Glomerular visceral epithelial cell (primary cell): ENCODE results near the gene CRIP1.
A peak's percentile ranks its signal among the peaks of the same experiment; 100 is the strongest.

Experiments
- DNase-seq: peaks from one replicate; pipeline ENCODE4 v3.0.0-alpha.2; 2016; ENCODE audit errors: extremely low spot score

The CRIP1 gene

DNA sequence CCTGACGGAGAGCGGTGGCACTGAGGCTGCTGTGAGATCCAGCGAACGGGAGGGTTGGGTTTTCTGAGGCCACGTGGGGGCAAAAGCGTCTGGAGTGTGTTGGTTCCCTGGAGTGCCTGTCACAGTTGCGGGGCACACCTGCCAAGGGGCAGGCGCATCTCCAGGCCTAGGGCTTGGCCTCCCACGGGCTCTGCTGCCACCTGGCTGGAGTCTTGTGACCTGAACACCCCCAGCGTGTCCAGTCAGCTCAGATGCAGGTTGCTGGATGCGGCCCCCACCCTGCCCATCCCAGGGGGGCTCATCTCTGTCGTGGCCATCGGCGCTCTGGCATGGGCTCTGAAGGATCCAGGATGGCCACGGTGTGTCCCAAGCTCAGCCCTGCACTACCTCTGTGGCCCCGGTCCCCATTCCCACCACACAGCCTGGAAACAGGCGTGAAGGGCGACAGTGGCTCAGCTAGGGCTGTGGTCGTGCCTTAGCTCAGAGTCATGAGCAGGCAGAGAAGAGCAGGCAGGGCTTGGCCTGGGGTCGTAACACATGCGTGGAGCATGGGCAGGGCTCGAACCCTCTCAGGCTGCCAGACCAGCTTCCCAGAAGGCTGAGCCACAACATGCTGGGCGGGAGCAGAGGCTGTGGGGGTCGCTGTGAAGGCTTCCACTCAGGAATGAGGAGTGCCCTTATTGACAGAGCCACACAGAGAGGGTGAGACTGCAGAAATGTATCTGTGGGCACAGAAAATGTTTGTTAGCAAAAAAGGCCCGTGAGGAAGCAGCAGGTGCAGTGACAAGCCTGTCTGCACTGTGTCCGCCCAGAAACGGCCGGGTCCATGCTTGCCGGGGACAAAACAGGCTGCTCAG lies 35.6 kb upstream of the CRIP1 start:
- DNase-seq, result no peak

DNA sequence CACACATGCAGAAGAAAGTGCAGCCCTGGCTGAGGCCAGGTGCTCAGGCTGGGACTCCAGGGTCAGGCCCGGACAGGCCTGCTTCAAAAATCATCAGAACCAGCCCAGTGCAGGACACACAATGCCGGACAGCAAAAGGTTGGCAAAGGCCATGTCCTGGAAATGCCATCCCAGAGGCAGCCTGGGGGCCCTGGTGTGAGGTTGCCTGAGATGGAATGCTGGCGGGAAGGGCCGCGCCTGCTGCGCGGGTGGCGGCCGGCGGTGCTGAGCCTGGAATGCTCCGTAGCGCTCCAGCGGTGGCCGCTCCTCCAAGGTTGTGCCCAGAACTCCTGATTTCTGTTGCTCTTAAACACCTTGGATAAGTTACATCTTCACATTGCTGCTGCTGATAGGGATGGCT lies 33.7 kb upstream of the CRIP1 start:
- DNase-seq, result no peak

DNA sequence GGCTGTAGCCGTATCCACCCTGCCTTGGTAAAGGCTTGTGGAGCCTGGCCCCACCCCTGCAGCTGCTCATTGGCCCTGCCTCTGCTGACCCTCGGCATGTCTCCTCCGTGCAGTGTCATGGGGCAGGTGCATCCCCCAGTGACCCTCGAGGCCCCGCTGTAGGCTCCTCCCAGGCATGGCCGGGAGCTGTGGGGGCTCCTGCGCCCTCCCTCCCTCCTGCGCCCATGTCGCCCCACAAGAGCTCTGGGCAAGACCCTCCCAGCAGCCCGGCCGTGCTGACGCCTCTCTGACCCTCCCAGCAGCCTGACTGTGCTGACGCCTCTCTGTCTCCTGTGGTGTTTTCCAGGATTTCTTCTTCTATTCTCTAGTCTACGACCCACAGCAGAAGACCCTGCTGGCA lies 32.8 kb upstream of the CRIP1 start:
- DNase-seq, result no peak

DNA sequence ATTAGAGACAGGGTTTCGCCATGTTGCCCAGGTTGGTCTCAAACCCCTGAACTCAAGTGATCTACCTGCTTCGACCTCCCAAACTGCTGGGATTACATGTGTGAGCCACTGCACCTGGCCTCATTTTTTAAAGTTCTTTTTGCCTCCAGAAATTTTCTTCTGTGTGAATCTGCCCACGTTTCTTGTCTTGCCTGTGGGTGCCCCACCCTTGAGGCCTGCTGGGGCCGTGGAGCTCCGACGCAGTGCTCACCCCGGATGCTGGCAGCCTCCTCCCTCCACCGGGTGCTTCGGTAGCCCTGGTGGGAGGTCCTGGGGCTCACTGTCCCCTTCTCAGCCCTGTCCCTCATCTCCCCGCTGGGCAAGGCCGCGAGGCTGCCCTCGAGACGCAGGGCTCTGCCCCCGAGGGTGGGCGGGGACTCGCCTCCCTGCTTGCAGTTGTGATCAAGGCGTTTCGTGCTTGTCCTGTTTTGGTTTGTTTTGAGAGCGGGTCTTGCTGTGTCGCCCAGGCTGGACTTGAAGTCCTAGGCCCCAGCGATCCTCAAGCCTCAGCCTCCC lies 31.5 kb upstream of the CRIP1 start:
- DNase-seq, result no peak

DNA sequence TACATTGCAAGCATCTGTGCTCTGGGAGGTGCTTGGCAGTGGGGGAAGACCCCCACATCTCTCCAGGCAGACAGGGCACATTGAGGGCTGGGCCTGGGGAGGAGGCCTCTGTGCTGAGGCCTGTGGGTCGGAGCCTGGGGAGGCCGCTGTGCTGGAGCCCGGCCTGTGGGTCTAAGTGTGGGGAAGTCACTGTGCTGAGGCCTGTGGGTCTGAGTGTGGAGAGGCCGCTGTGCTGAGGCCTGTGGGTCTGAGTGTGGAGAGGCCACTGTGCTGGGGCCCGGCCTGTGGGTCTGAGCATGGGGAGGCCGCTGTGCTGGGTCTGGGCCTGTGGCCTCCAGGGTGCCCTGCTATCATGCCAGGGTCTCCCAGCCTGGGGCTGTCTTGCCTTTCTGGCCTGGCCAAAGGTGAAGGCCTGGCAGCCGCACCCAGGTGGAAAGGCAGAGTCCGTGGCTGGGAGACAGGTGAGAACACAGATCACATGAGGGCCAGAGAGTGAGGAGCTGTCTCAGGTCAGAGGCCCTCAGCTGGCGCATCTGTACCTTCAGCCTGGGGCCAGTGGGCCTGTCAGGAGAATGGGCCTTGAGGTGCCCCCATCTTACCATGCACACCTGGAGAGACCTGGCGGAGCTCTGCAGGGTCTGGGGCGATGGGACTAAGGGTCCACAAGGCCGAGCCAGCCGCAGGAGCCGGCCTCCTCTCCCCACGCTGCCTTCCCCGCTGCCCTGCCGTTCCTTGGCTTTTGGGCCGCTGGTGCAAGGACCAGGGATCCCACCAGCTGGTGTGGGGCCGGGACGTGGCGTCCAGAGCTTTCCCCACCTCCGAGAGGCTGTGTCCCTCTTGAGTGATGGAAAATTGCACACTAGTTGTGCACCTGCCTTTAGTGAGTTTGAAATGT lies 30.7 kb upstream of the CRIP1 start:
- DNase-seq, result no peak

DNA sequence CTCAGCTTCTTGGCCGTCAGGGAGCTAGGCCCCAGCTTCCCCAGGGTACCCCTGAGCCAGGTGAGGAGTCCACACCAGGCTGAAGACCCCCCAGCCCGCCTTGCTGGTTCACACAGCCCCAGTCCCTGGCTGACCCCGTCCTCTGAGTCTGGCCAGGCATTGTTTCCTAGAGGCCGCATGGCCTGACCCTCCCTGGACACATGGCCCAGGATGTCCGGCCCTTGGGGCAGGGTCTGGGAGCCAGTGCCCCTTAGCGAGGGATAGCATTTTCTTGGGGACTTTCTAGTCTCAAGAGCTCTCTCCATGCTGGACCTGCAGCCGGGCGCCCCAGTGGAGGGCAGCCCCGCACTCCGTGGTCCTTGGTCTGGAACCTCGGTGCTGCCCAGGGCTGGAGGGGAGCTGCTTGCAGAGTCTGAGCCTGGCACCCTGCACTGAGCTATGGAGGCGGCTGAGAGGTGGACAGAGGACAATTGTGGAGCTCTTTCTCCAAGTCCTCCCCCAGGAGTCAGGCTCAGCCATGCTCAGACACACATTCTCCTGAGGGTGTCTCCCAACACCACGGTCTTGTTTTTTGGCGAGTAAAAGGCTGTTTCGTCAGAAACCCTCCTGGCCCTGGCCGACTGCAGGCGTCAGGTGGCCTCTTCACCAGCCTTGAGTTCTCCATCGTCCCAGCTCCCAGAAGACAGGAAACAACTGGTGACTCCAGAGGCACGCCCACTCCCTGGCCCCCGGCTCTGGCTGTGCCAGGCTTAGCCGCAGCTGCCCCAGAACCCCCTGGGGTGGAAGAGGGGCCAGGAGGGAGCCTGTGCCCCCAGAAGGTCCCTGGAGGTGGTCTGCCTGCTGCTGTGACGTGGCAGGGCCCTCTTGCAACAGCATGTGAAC lies 29.7 kb upstream of the CRIP1 start:
- no peak for DNase-seq

DNA sequence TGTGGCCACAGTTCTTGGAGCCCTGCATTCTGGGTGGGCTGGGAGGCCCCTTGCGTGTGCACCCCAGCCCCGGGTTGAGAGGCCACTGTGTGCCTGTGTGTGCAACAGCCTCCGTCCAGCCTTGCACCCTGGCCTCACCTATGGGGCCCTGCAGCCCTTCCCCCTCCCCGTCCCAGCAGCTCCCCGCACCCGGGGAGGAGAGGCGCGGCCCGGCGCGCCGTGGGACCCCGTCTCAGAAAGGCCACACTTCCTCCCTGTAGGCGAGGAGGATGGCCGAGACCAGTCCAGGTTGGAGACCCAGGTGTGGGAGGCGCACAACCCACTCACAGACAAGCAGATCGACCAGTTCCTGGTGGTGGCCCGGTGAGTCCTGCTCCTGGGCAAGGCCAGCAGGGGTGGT lies 28.7 kb upstream of the CRIP1 start:
- no peak for DNase-seq

DNA sequence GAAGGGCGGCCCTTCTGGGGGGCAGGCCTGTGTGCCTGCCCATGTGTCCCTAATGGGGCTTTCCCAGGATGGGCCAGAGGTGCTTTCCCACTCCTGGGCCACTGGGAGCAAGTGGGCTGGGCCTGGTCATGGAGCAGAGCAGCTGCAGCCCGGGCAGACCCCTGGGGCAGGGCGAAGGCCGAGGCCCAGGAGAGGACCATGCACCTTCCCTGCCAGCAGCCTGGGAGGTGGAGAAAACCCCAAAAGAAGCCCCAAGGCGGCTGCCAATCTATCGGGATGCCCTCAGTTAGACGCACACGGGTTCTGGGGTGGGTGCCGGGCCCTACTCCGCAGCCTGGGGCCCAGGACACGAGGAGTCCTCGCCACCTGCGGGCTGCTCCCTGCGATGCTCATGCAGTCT lies 28.1 kb upstream of the CRIP1 start:
- no peak for DNase-seq

DNA sequence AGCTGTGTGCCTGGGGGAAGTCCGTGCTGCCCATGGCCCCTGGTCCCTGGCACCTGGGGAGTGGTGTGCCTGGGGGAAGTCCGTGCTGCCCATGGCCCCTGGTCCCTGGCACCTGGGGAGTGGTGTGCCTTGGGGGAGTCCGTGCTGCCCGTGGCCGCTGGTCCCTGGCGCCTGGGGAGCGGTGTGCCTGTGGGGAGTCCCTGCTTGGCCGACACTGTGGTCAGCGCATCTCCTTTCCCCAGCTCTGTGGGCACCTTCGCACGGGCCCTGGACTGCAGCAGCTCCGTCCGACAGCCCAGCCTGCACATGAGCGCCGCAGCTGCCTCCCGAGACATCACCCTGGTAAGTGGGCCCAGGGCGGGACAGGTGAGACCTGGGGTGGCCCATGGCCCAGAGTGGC lies 26.6 kb upstream of the CRIP1 start:
- no peak for DNase-seq

DNA sequence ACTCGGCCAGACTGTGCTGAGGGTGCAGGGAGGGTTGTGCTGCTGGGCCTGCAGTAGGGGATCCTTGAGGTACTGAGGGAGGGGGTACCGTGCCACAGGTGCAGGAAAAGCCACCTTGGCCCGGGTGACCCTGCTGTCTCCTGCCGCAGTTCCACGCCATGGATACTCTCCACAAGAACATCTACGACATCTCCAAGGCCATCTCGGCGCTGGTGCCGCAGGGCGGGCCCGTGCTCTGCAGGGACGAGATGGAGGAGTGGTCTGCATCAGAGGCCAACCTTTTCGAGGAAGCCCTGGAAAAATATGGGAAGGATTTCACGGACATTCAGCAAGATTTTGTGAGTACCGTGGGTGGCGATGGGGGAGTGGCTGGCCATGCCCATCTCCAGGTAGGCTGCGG lies 26.1 kb upstream of the CRIP1 start:
- no peak for DNase-seq

DNA sequence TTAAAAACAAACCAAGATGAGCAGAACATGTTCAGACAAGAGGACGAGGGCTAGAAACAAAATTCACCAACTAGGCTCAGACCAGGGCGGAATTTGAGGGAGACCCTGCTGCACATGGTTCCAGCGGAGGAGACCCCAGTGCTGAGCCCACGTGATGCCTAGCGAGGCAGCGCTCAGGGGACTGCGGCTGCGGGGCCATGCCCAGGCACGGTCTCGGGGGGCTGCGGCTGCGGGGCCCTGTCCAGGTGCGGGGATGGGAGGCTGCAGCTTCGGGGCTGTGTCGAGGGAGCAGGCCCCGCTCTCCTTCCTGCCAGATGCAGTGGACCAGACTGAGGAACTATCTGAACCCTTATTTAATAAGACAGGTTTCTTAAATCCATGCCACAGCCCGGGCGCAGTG lies 24.8 kb upstream of the CRIP1 start:
- DNase-seq, result no peak

DNA sequence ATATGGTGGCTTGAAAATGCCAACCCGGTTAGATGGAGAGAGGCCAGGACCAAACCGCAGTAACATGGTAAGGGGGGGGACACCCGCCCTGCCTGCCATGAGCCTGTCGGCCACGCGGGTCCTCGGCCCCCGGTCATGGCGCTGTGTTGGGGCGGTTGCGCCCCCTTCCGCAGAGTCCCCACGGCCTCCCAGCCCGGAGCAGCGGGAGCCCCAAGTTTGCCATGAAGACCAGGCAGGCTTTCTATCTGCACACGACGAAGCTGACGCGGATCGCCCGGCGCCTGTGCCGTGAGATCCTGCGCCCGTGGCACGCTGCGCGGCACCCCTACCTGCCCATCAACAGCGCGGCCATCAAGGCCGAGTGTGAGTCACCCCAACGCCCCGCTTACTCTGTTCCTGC lies 22.2 kb upstream of the CRIP1 start:
- DNase-seq, result no peak

DNA sequence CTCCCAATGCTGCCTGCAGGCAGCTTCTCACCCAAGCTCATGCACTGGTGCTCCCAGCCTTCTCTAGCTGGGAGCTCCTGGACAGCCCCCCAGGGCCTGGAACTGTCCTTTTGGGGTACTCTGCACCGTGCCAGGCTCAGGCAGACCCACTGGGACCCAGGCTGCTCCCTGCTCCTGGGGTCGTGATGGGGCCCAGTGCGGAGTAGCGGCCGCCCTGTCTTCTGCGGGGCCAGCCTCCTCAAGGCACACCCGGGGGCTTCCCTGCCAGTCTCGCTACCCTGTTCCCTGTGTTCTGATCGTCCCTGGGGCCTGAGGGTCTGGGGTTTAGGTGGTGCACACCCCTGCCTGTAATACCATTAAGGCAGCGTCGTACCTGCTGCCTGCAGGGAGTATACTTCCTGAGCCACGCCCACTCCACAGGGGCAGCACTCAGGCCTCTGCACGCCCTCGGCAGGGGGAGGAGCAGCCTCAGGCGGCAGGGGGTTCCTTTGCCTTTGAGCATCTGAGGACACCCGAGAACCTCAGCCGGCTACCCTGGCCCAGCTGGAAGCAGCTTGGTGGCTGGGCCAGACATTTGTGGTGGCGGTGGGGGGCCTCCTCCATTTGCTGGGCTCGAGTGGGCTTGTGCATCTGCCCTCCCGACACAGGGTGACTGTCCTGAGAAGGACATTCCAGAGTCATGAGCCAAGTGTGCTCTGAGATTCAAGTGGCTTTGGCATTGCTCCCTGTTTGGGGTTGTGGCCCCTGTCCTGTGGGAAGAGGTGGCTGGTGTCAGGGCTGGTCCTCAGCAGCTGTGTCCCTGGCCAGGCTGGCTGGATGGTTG lies 21.3 kb upstream of the CRIP1 start:
- peak; percentile 54 for DNase-seq

DNA sequence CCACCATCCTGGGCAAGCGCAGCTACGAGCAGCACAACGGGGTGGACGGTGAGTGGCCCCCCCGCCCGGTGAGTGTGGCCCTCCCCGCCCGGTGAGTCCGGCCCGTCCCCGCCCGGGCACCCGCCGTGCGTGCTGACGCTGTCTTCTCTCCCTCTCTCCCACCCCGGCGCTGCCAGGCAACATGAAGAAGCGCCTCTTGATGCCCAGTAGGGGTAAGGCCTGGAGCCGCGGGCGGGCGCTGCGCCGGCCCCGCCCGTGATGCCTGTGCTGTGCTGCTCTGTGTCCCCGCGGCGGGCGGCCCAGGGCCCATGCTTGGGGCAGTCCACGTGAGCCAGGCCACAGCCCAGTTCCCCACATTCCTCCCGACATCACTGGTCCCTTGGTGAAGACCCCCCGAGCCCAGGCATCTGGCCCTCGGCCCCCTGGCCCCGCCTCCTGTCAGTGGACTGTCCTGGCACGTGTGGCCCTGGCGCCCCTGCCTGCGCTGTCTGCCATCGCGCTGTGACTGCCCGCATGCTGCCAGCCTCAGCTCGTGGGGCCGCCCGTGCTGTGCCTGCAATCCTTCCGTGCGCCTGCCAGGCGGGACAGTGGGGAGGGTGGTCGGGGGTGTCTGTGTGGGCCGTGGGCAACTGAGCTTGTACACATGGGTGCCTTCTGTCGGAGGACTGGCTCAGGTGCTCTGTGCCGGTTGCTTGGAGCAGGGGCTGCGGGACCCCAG lies 20.0 kb upstream of the CRIP1 start:
- DNase-seq, result no peak

DNA sequence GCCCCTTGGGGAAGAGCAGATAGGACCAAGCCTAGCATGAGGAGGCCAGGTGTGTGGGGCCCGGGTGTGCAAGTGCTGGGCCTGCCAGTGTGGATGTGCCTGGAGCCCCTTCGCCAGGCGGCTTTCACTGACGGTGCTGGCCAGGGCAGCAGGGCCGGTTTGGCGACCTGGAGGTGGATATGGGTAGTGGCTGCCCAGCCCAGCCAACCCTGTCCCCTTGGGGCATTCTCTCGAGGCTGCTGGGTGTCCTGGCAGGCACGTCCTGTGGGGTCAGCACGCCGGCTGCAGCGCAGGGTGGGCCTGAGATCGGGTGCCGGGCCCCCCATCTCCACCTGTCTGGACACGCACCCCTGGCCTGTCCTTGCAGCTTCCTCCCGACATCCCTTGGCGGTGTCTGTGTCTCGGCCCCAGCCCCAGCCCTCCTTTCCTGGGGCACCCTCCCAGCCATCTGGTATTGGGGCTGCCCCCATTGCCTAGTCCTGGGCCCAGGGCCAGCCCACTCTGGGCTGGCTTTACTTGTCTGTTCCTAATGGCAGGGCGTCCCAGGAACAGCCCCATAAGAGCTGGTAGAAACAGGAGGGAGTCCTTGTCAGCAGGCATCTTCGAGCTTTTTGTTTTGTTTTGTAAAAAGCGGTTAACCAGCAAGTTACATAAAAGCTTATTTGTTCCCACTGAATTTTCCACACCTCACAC lies 19.3 kb upstream of the CRIP1 start:
- no peak for DNase-seq

DNA sequence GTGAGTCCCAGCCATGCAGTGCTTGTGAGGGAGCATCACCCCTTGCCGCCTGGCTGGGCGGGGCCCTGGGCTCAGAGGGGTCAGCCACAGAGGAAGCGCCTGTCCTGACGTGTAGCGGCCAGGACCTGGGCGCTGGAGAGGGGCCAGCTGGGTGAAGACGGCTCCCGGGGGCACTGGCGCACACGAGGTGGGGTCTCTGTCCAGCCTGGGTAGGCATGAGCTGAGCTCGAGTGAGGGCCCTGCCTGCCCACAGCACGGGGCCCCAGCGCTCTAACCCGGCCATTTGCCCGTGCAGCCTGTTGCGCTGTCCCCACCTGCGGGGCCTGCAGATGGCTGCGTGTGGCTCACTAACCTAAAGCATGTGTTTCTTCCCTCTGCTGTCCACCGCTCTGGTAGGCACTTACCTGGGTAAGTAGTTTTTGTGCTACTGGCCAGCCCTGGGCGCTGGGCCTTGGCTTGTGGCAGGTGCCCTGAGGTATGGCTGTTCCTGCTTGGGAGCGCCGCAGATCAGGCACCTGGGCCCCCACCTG lies 18.7 kb upstream of the CRIP1 start:
- DNase-seq, result no peak

DNA sequence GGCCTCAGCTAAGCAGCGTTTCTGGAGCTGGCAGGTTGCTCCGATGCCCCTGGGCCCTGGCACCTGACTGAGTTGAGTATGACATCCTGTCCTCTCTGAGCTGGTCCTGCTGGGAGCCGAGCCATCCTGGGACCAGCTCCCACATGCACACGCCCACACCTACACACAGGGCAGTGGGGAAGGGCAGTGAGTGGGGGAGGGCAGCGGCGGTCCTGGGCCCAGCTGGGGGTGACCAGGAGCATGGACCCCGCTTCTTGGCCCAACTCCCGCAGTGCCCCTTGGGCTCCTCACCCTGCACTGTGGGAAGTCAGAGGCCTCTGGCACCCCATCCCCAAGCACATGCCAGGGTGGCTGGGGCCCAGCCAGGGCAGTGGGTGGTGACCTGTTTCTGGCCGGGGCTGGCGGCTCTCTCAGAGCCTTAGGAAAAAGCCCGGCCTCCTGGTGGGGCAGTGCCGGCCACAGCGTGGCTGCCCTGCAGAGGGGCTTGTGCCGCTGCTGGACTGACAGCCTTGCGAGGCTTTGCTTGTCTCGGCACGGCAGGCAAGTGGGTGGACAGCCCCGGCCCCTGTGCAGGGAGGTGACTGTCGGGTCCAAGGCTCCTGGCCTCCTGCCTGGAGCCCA lies 18.0 kb upstream of the CRIP1 start:
- no peak for DNase-seq

DNA sequence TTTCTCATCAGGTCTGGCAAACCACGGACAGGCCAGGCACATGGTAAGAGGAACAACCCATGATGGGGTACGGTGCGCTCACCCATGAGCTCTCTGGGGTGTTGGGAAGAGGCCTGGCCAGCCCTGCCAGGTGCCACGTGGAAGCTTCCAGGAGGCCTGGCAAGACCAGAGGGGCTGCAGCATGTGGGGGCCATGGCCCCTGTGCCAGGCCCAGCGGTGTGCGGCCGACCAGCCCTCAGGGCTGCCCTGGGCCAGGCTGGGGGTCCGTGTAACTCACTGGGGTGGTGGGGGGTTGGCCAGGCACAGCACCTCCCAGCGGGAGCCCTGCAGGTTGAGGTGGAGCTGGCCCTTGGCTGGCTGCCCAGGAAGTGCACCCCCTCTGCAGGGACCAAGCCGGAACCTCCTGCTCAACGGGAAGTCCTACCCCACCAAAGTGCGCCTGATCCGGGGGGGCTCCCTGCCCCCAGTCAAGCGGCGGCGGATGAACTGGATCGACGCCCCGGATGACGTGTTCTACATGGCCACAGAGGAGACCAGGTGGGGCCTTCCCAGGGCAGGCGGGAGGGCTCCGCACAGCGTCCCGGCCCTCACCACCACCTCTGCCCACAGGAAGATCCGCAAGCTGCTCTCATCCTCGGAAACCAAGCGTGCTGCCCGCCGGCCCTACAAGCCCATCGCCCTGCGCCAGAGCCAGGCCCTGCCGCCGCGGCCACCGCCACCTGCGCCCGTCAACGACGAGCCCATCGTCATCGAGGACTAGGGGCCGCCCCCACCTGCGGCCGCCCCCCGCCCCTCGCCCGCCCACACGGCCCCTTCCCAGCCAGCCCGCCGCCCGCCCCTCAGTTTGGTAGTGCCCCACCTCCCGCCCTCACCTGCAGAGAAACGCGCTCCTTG lies 17.0 kb upstream of the CRIP1 start:
- DNase-seq, result no peak
